Measurements from ENCODE around the gene MLPH. TPM values are rescaled to one million over a fixed set of nuclear protein-coding genes. Genes with fewer than 3 reads are reported as not detected.

Gene MLPH
- total RNA-seq, 4 donors from 2014 or later = 59.7 to 889 (median 182) TPM

GRCh38 chr2:237540223-237540775, 53.2 kb downstream of the MLPH start:
- no peak for DNase-seq
- no peaks in the 10 kb centered on the region for H3K36me3 ChIP-seq
- H3K4me1 ChIP-seq = peaks cover 0 to 13% (median 9%) of the 10 kb centered on the region in 4 donors
- intact Hi-C loops (cut with DNase I; ENCODE audit: low total_unique reads) (no loop called here), in situ Hi-C loops (cut with MboI; ENCODE audit: low pct_ligation_motif_present in 1 of 4, low pct_unique_long_range_greater_than_20kb in 1 of 4, low sequenced_read_pairs in 3 of 4) (no loop called here)
- no peak overlapping the region for H3K4me3 ChIP-seq
- WGBS, 2 donors (ENCODE audit: low coverage in 1 of 2) = 82% methylated on average over 13 of the region's 13 CpGs; no CpG with 5 or more reads in 1 of the 2 donors
- H3K9me3 ChIP-seq = no peaks in the 10 kb centered on the region
- H3K27me3 ChIP-seq = no peaks in the 10 kb centered on the region
- TF ChIP-seq EP300 (IDR thresholded peaks at IDR 0.05; ENCODE audit: low read depth) = no peak
- TF ChIP-seq POLR2AphosphoS5 (IDR thresholded peaks at IDR 0.05) = no peak
- no peak for TF ChIP-seq POLR2A (IDR thresholded peaks at IDR 0.05)
- TF ChIP-seq CTCF (IDR thresholded peaks at IDR 0.05) = no peak
- H3K27ac ChIP-seq = no peak overlapping the region

- no peak overlapping the region for H3K4me3 ChIP-seq
- H3K4me1 ChIP-seq = peaks cover 0 to 13% (median 9%) of the 10 kb centered on the region in 4 donors
- intact Hi-C loops (cut with DNase I; ENCODE audit: low total_unique reads) = no loop called here
- peak; percentile 74 for DNase-seq
- H3K27me3 ChIP-seq = no peaks in the 10 kb centered on the region
- H3K27ac ChIP-seq = no peak overlapping the region
- H3K36me3 ChIP-seq = no peaks in the 10 kb centered on the region
- H3K9me3 ChIP-seq = no peaks in the 10 kb centered on the region
- in situ Hi-C loops (cut with MboI; ENCODE audit: low pct_ligation_motif_present in 1 of 4, low pct_unique_long_range_greater_than_20kb in 1 of 4, low sequenced_read_pairs in 3 of 4) = no loop called here
- WGBS, 2 donors (ENCODE audit: low coverage in 1 of 2) = 33% methylated on average over 6 of the region's 6 CpGs; no CpG with 5 or more reads in 1 of the 2 donors
- TF ChIP-seq POLR2AphosphoS5 (IDR thresholded peaks at IDR 0.05) (peak in 2 of 3 donors; percentile 28 to 83), POLR2A (IDR thresholded peaks at IDR 0.05) (no peak)
Observed at GRCh38 chr2:237540823-237541222, 53.8 kb downstream of the MLPH start.

GRCh38 chr2:237541243-237541642, 54.2 kb downstream of the MLPH start:
- Histone ChIP-seq H3K27ac (no peak overlapping the region), H3K36me3 (no peaks in the 10 kb centered on the region), H3K9me3 (no peaks in the 10 kb centered on the region), H3K27me3 (no peaks in the 10 kb centered on the region), H3K4me3 (no peak overlapping the region), H3K4me1 (peaks cover 0 to 13% (median 9%) of the 10 kb centered on the region in 4 donors)
- in situ Hi-C loops (cut with MboI; ENCODE audit: low pct_ligation_motif_present in 1 of 4, low pct_unique_long_range_greater_than_20kb in 1 of 4, low sequenced_read_pairs in 3 of 4) = no loop called here
- TF ChIP-seq POLR2AphosphoS5 (IDR thresholded peaks at IDR 0.05) = no peak
- TF ChIP-seq POLR2A (IDR thresholded peaks at IDR 0.05) = no peak
- no peak for TF ChIP-seq EP300 (IDR thresholded peaks at IDR 0.05; ENCODE audit: low read depth)
- TF ChIP-seq CTCF (IDR thresholded peaks at IDR 0.05) = no peak
- 63% methylated on average over 5 of the region's 5 CpGs; no CpG with 5 or more reads in 1 of the 2 donors for WGBS, 2 donors (ENCODE audit: low coverage in 1 of 2)
- intact Hi-C loops (cut with DNase I; ENCODE audit: low total_unique reads) = no loop called here
- no peak for DNase-seq

- DNase-seq = no peak
- Histone ChIP-seq H3K27ac (no peak overlapping the region), H3K9me3 (no peaks in the 10 kb centered on the region), H3K27me3 (no peaks in the 10 kb centered on the region), H3K4me3 (no peak overlapping the region), H3K4me1 (peaks cover 0 to 13% (median 9%) of the 10 kb centered on the region in 4 donors), H3K36me3 (no peaks in the 10 kb centered on the region)
- intact Hi-C loops (cut with DNase I; ENCODE audit: low total_unique reads) = no loop called here
- in situ Hi-C loops (cut with MboI; ENCODE audit: low pct_ligation_motif_present in 1 of 4, low pct_unique_long_range_greater_than_20kb in 1 of 4, low sequenced_read_pairs in 3 of 4) = no loop called here
- TF ChIP-seq EP300 (IDR thresholded peaks at IDR 0.05; ENCODE audit: low read depth) (no peak), CTCF (IDR thresholded peaks at IDR 0.05) (no peak), POLR2AphosphoS5 (IDR thresholded peaks at IDR 0.05) (no peak), POLR2A (IDR thresholded peaks at IDR 0.05) (no peak)
- 97 to 100% methylated on average over 4 to 12 of the region's 18 CpGs for WGBS, 2 donors (ENCODE audit: low coverage in 1 of 2)
Observed at GRCh38 chr2:237542001-237542704, 55.1 kb downstream of the MLPH start.

Data from transverse colon (tissue), 4 donors.